Measurements from ENCODE around the gene SEC14L1.

DNA sequence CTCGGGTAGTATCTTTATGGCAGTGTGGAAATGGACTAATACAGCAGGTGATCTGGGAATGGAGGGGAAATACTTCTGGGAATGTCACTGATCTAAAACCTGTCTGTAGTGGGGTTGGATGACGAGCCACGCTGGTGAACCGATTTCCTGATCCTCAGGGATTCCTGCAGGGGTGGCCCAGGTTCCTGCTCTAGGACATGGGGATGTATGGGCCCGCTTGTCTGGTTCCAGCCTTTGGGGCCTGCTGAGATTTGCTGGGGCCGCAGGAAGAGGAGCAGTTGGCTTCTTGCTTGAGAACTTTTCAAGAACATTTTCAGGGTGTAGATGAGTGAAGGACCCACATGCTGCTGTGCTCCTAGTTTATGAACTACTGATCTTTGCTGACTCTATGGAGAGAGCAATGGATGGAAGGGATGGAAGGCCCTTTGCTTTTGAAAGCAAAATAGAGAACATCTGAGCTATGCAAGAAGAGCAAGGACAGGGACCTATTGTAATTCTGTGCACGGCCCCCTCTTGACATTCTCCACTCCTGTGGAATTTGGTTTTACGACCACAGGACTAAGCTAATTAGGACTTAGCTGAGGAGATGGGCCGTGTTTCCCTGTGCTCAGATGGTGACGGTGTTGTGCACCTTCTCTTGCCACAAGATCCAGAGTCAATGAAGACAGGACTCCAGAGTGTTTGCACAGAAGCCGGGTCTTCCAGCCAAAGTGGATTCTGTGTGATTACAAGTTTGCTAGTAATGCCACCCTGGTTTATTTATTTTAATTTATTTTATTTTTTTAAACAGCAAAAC is 90.5 kb downstream of the SEC14L1 start:
- TF ChIP-seq CTCF (IDR thresholded peaks at IDR 0.05), result no peak
- TF ChIP-seq POLR2AphosphoS5 (IDR thresholded peaks at IDR 0.05; ENCODE audit: insufficient read depth in 1 of 2, low read depth in 1 of 2), result no peak
- TF ChIP-seq POLR2A (IDR thresholded peaks at IDR 0.05), result no peak
